Astrocyte (in vitro differentiated cells and primary cell): ENCODE measurements around the gene SUMF1. TPM values are rescaled to one million over a fixed set of nuclear protein-coding genes. Genes with fewer than 3 reads are reported as not detected.

ENCODE experiments used
- DNase-seq: peaks from one replicate; pipeline ENCODE4 v3.0.0-alpha.2; 2010; ENCODE audit warnings: low read depth
- FAIRE-seq: peaks from 2 replicates; lab custom pipeline; 2011; peaks lifted over from hg19 to GRCh38; lab: Jason Lieb, UNC
- H2AFZ ChIP-seq: 2 replicates; pipeline ENCODE4 v1.6.0; 2012; ENCODE audit warnings: low read depth, low read length, inconsistent platforms
- H3K27ac ChIP-seq: 2 replicates; pipeline ENCODE4 v1.5.1; 2011; ENCODE audit warnings: low read depth, low read length, inconsistent platforms
- H3K27me3 ChIP-seq: 2 replicates; pipeline ENCODE4 v1.6.0; 2011; ENCODE audit warnings: low read length, inconsistent platforms; ENCODE audit not compliant: insufficient read depth
- H3K36me3 ChIP-seq: 2 replicates; pipeline ENCODE4 v1.5.1; 2011; ENCODE audit warnings: low read length, inconsistent platforms; ENCODE audit not compliant: insufficient read depth
- H3K4me1 ChIP-seq: 2 replicates; pipeline ENCODE4 v1.5.1; 2011; ENCODE audit warnings: low read length, inconsistent platforms; ENCODE audit not compliant: insufficient read depth
- H3K4me2 ChIP-seq: 2 replicates; pipeline ENCODE4 v1.6.0; 2012; ENCODE audit warnings: low read length, inconsistent platforms
- H3K4me3 ChIP-seq: 2 replicates; pipeline ENCODE4 v1.5.1; 2011; ENCODE audit warnings: low read depth, mild to moderate bottlenecking, low read length, inconsistent platforms; ENCODE audit not compliant: insufficient read depth
- H3K79me2 ChIP-seq: 2 replicates; pipeline ENCODE4 v1.6.0; 2012; ENCODE audit warnings: mild to moderate bottlenecking, low read length, inconsistent platforms; ENCODE audit not compliant: insufficient read depth
- H3K9ac ChIP-seq: 2 replicates; pipeline ENCODE4 v1.6.0; 2012; ENCODE audit warnings: mild to moderate bottlenecking, low read length, inconsistent platforms
- H3K9me3 ChIP-seq: 2 replicates; pipeline ENCODE4 v1.5.1; 2012; ENCODE audit warnings: low read depth, mild to moderate bottlenecking, low read length, inconsistent platforms; ENCODE audit not compliant: insufficient read depth
- H4K20me1 ChIP-seq: 2 replicates; pipeline ENCODE4 v1.6.0; 2012; ENCODE audit warnings: low read length, inconsistent platforms; ENCODE audit not compliant: insufficient read depth
- H3K27ac Mint-ChIP-seq: one replicate; pipeline ENCODE4 v1.8.0; 2021; ENCODE audit warnings: mild to moderate bottlenecking, mixed read lengths; ENCODE audit not compliant: unreplicated experiment
- H3K27me3 Mint-ChIP-seq: one replicate; pipeline ENCODE4 v1.8.0; 2021; ENCODE audit warnings: low read depth, mixed read lengths; ENCODE audit not compliant: unreplicated experiment
- H3K36me3 Mint-ChIP-seq: one replicate; pipeline ENCODE4 v1.8.0; 2021; ENCODE audit warnings: low read depth, mixed read lengths; ENCODE audit not compliant: unreplicated experiment
- H3K4me1 Mint-ChIP-seq: one replicate; pipeline ENCODE4 v1.8.0; 2021; ENCODE audit warnings: low read depth, mixed read lengths; ENCODE audit not compliant: unreplicated experiment
- H3K4me3 Mint-ChIP-seq: one replicate; pipeline ENCODE4 v1.8.0; 2021; ENCODE audit warnings: mild to moderate bottlenecking, moderate library complexity, mixed read lengths; ENCODE audit not compliant: unreplicated experiment
- H3K9me3 Mint-ChIP-seq: one replicate; pipeline ENCODE4 v1.8.0; 2021; ENCODE audit warnings: mild to moderate bottlenecking, mixed read lengths; ENCODE audit not compliant: unreplicated experiment
- EZH2 ChIP-seq: IDR thresholded peaks from 2 replicates; pipeline ENCODE4 v1.6.1; 2012; ENCODE audit warnings: mild to moderate bottlenecking, low read length, inconsistent platforms; ENCODE audit not compliant: insufficient read depth
- total RNA-seq: library from RNA; stranded (reverse); gene quantifications from 2 replicates; pipeline ENCODE4 v1.2.1, GENCODE V29; 2021
- TF ChIP-seq, protein P1 (sequence below): IDR thresholded peaks from 2 replicates; pipeline ENCODE4 v1.5.1; 2011; ENCODE audit warnings: low read depth, mild to moderate bottlenecking, inconsistent platforms, low read length, moderate library complexity; ENCODE audit not compliant: insufficient read depth

SUMF1 gene
- total RNA-seq, 1 donor from 2014 or later = 17.4 TPM

DNA sequence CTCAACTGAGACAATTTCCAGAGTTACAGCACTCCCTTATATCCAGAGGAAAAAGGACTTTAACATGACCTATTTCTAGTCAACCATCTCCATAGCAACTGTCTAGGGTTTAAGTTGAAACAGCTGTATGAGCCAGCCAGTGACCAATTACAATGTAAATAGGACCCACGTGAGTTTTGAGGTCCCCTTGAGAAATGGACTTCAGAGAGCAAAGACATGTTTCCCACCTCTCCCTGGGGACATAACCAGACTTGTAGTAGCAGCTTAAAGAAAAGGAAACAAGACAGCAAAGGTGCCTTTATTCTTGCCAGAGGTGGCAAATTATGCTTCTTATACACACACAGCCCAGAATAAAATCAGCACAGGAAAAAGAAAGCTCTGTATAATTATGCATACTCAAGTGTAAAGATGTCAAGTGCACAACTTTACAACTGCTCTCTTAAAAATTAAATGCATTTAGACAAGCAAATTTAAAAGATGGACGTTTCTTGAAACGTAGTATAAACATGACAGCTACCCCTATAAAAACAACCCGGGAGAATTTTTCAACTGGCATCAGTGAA is 40.2 kb downstream of the SUMF1 start:
- TF ChIP-seq, protein P1, sequence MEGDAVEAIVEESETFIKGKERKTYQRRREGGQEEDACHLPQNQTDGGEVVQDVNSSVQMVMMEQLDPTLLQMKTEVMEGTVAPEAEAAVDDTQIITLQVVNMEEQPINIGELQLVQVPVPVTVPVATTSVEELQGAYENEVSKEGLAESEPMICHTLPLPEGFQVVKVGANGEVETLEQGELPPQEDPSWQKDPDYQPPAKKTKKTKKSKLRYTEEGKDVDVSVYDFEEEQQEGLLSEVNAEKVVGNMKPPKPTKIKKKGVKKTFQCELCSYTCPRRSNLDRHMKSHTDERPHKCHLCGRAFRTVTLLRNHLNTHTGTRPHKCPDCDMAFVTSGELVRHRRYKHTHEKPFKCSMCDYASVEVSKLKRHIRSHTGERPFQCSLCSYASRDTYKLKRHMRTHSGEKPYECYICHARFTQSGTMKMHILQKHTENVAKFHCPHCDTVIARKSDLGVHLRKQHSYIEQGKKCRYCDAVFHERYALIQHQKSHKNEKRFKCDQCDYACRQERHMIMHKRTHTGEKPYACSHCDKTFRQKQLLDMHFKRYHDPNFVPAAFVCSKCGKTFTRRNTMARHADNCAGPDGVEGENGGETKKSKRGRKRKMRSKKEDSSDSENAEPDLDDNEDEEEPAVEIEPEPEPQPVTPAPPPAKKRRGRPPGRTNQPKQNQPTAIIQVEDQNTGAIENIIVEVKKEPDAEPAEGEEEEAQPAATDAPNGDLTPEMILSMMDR = no peak
- no peak for TF ChIP-seq EZH2
- H2AFZ ChIP-seq = no peak overlapping the region
- Mint-ChIP-seq H3K9me3 (no peaks in the 10 kb centered on the region), H3K27me3 (no peaks in the 10 kb centered on the region), H3K4me1 (peaks cover 14% of the 10 kb centered on the region), H3K4me3 (no peak overlapping the region), H3K36me3 (peaks cover under 1% of the 10 kb centered on the region), H3K27ac (peak overlapping the region; percentile 78)
- no peaks in the 10 kb centered on the region for H3K27me3 ChIP-seq
- H3K4me1 ChIP-seq = peaks cover 17% of the 10 kb centered on the region
- H3K9ac ChIP-seq = peak overlapping the region; percentile 35
- H3K27ac ChIP-seq = peak overlapping the region; percentile 80
- FAIRE-seq = peak; percentile 60
- H3K79me2 ChIP-seq = no peaks in the 10 kb centered on the region
- no peaks in the 10 kb centered on the region for H4K20me1 ChIP-seq
- no peaks in the 10 kb centered on the region for H3K36me3 ChIP-seq
- no peak overlapping the region for H3K4me3 ChIP-seq
- H3K9me3 ChIP-seq = no peaks in the 10 kb centered on the region
- DNase-seq = peak; percentile 79
- H3K4me2 ChIP-seq = peak overlapping the region; percentile 58

GRCh38 chr3:4426261-4426781 is 40.7 kb downstream of the SUMF1 start:
- no peak overlapping the region for H2AFZ ChIP-seq
- H3K4me1 ChIP-seq = peaks cover 17% of the 10 kb centered on the region
- TF ChIP-seq, protein P1 = no peak
- TF ChIP-seq EZH2 = no peak
- peak overlapping the region; percentile 35 for H3K9ac ChIP-seq
- no peaks in the 10 kb centered on the region for H3K36me3 Mint-ChIP-seq
- DNase-seq (peak; percentile 46), FAIRE-seq (no peak)
- peaks cover 14% of the 10 kb centered on the region for H3K4me1 Mint-ChIP-seq
- no peak overlapping the region for H3K4me3 Mint-ChIP-seq
- H3K27ac Mint-ChIP-seq = peak overlapping the region; percentile 78
- H3K9me3 Mint-ChIP-seq = no peaks in the 10 kb centered on the region
- no peaks in the 10 kb centered on the region for H3K27me3 Mint-ChIP-seq
- H3K4me3 ChIP-seq = no peak overlapping the region
- no peaks in the 10 kb centered on the region for H4K20me1 ChIP-seq
- no peaks in the 10 kb centered on the region for H3K27me3 ChIP-seq
- no peaks in the 10 kb centered on the region for H3K36me3 ChIP-seq
- peak overlapping the region; percentile 80 for H3K27ac ChIP-seq
- no peaks in the 10 kb centered on the region for H3K79me2 ChIP-seq
- H3K9me3 ChIP-seq = no peaks in the 10 kb centered on the region
- H3K4me2 ChIP-seq = peak overlapping the region; percentile 58

- Histone ChIP-seq H3K4me2 (peak overlapping the region; percentile 58), H3K27me3 (no peaks in the 10 kb centered on the region), H3K4me3 (no peak overlapping the region), H3K79me2 (no peaks in the 10 kb centered on the region), H3K9ac (peak overlapping the region; percentile 35), H2AFZ (no peak overlapping the region), H3K36me3 (no peaks in the 10 kb centered on the region), H3K9me3 (no peaks in the 10 kb centered on the region), H3K4me1 (peaks cover 17% of the 10 kb centered on the region), H3K27ac (peak overlapping the region; percentile 80), H4K20me1 (no peaks in the 10 kb centered on the region)
- H3K27ac Mint-ChIP-seq = no peak overlapping the region
- H3K27me3 Mint-ChIP-seq = no peaks in the 10 kb centered on the region
- FAIRE-seq = no peak
- H3K4me1 Mint-ChIP-seq = peaks cover 18% of the 10 kb centered on the region
- peak; percentile 10 for DNase-seq
- H3K4me3 Mint-ChIP-seq = no peak overlapping the region
- no peak for TF ChIP-seq EZH2
- H3K9me3 Mint-ChIP-seq = no peaks in the 10 kb centered on the region
- H3K36me3 Mint-ChIP-seq = no peaks in the 10 kb centered on the region
Observed at GRCh38 chr3:4425707-4426106, 41.4 kb downstream of the SUMF1 start.
